Activated CD8-positive, alpha-beta memory T cell treated with anti-CD3 and anti-CD28 coated beads, Interleukin-2, amount 50 U/mL, for 24 hours (primary cell): ENCODE measurements around the gene IRF8.
"Not testable (repeated sequence)": the region's sequence is repeated elsewhere in the genome, so short reads cannot be mapped to it uniquely, and the experiment has no call there.

Experiments used
- DNase-seq: peaks from one replicate; pipeline ENCODE4 v3.0.0-alpha.2; 2020; ENCODE audit errors: extremely low read depth

IRF8 gene

GRCh38 chr16:85867189-85867588 is 31.8 kb upstream of the IRF8 start:
- no peak for DNase-seq

- no peak for DNase-seq
Observed at GRCh38 chr16:85868495-85868894, 30.5 kb upstream of the IRF8 start.

- DNase-seq, result no peak
Observed at GRCh38 chr16:85869206-85869605, 29.8 kb upstream of the IRF8 start.

- no peak for DNase-seq
Observed at GRCh38 chr16:85869785-85870558, 29.0 kb upstream of the IRF8 start.

GRCh38 chr16:85871756-85872155 is 27.2 kb upstream of the IRF8 start:
- DNase-seq, result no peak

GRCh38 chr16:85872734-85873133 is 26.2 kb upstream of the IRF8 start:
- no peak for DNase-seq

- DNase-seq, result no peak
Observed at GRCh38 chr16:85873153-85873552, 25.8 kb upstream of the IRF8 start.

- DNase-seq, result not testable (repeated sequence)
Observed at GRCh38 chr16:85874031-85874430, 24.9 kb upstream of the IRF8 start.

- DNase-seq, result no peak
Observed at GRCh38 chr16:85878407-85878806, 20.6 kb upstream of the IRF8 start.

GRCh38 chr16:85878875-85879274 is 20.1 kb upstream of the IRF8 start:
- DNase-seq, result no peak

GRCh38 chr16:85879549-85879948 is 19.4 kb upstream of the IRF8 start:
- DNase-seq, result no peak

GRCh38 chr16:85879975-85880831 is 18.8 kb upstream of the IRF8 start:
- DNase-seq, result no peak

- DNase-seq, result no peak
Observed at GRCh38 chr16:85880861-85881260, 18.1 kb upstream of the IRF8 start.

- no peak for DNase-seq
Observed at GRCh38 chr16:85881436-85881835, 17.5 kb upstream of the IRF8 start.

GRCh38 chr16:85882181-85882810 is 16.7 kb upstream of the IRF8 start:
- DNase-seq, result no peak

GRCh38 chr16:85883813-85884212 is 15.1 kb upstream of the IRF8 start:
- DNase-seq, result no peak

- no peak for DNase-seq
Observed at GRCh38 chr16:85884808-85885463, 14.0 kb upstream of the IRF8 start.

- DNase-seq, result no peak
Observed at GRCh38 chr16:85885537-85885936, 13.4 kb upstream of the IRF8 start.

GRCh38 chr16:85888405-85889331 is 10.3 kb upstream of the IRF8 start:
- DNase-seq, result no peak

- DNase-seq, result no peak
Observed at GRCh38 chr16:85891033-85891775, 7.8 kb upstream of the IRF8 start.
